Endothelial cell of umbilical vein (primary cell): ENCODE results near the gene NRXN3. TPM values are rescaled to one million over a fixed set of nuclear protein-coding genes. Genes with fewer than 3 reads are reported as not detected.

Experiments
- BruUV-seq: library from RNA; stranded (reverse); fragments of 400-500 nt; replicated peaks from 2 replicates; lab custom pipeline; 2021; lab: Mats Ljungman, UMichigan
- CTCF ChIA-PET: fragments of 300-600, 350-600 bp; sonication (Branson Sonifier 250); formaldehyde crosslinking; loops from one replicate; lab custom pipeline; 2021; ENCODE audit warnings: antibody characterized with exemption, inconsistent platforms; lab: Charles Lee
- POLR2A ChIA-PET: fragments of 300-600, 350-600 bp; sonication (Branson Sonifier 250); formaldehyde crosslinking; loops from one replicate; lab custom pipeline; 2021; ENCODE audit warnings: antibody characterized with exemption, inconsistent platforms; lab: Charles Lee
- DNase-seq: peaks from one replicate; pipeline ENCODE4 v3.0.0-alpha.2; 2011; ENCODE audit warnings: low read depth, low spot score
- FAIRE-seq: peaks from 2 replicates; lab custom pipeline; 2011; peaks lifted over from hg19 to GRCh38; lab: Jason Lieb, UNC
- H2AFZ ChIP-seq: 2 replicates; pipeline ENCODE4 v1.6.0; 2012; ENCODE audit warnings: low read depth, low read length, control low read depth, inconsistent platforms
- H3K27ac ChIP-seq: 2 replicates; pipeline ENCODE4 v1.5.1; 2011; ENCODE audit warnings: low read depth, mild to moderate bottlenecking, control low read depth, low read length, moderate library complexity; ENCODE audit not compliant: insufficient read depth
- H3K27me3 ChIP-seq, 2 experiments: 2 replicates each; pipeline versions ENCODE4 v1.6.0 to v1.6.1; 2011; ENCODE audit warnings: low read length in 2 of 2, mixed read lengths in 1 of 2; ENCODE audit not compliant: control insufficient read depth in 2 of 2, insufficient read depth in 2 of 2
- H3K36me3 ChIP-seq, 2 experiments: 2 replicates in 1 of 2; 3 replicates in 1 of 2; pipeline ENCODE4 v1.5.1; 2011; ENCODE audit warnings: low read length in 2 of 2, mild to moderate bottlenecking in 1 of 2, moderate library complexity in 1 of 2; ENCODE audit not compliant: control insufficient read depth in 2 of 2, insufficient read depth in 2 of 2; ENCODE audit errors: extremely low read depth in 1 of 2
- H3K4me1 ChIP-seq: 3 replicates; pipeline ENCODE4 v1.5.1; 2011; ENCODE audit warnings: mild to moderate bottlenecking, low read length; ENCODE audit not compliant: control insufficient read depth, insufficient read depth; ENCODE audit errors: extremely low read depth
- H3K4me2 ChIP-seq: 2 replicates; pipeline ENCODE4 v1.6.1; 2011; ENCODE audit warnings: low read length, control low read depth, mixed read lengths; ENCODE audit not compliant: insufficient read depth
- H3K4me3 ChIP-seq, 3 experiments: fragments of 200-600 bp in 1 of 3; sonication (generic), shearing (Covaris generic) in 1 of 3; replicated peaks in 1 of 3; 2 replicates each; pipeline ENCODE4 v1.5.1; 2011 to 2016; ENCODE audit warnings: control low read depth in 3 of 3, low read length in 3 of 3, mild to moderate bottlenecking in 2 of 3, inconsistent platforms in 1 of 3, low read depth in 1 of 3, moderate library complexity in 1 of 3; ENCODE audit not compliant: insufficient read depth in 1 of 3
- H3K79me2 ChIP-seq: 2 replicates; pipeline ENCODE4 v1.6.0; 2012; ENCODE audit warnings: low read length, inconsistent platforms; ENCODE audit not compliant: control insufficient read depth, insufficient read depth
- H3K9ac ChIP-seq: replicated peaks from 2 replicates; pipeline ENCODE3; 2011; ENCODE audit warnings: low read length, control low read depth; ENCODE audit not compliant: insufficient read depth; ENCODE audit errors: extremely low read depth
- H3K9me1 ChIP-seq: replicated peaks from 3 replicates; pipeline ENCODE4 v1.6.0; 2011; ENCODE audit warnings: mild to moderate bottlenecking, low read length; ENCODE audit not compliant: control insufficient read depth, insufficient read depth; ENCODE audit errors: extremely low read depth
- H3K9me3 ChIP-seq: replicated peaks from 2 replicates; pipeline ENCODE4 v1.5.1; 2012; ENCODE audit warnings: low read length, inconsistent platforms; ENCODE audit not compliant: control insufficient read depth, insufficient read depth
- H4K20me1 ChIP-seq: replicated peaks from 2 replicates; pipeline ENCODE3; 2011; ENCODE audit warnings: mild to moderate bottlenecking, low read length; ENCODE audit not compliant: control insufficient read depth, insufficient read depth; ENCODE audit errors: extremely low read depth
- CTCF ChIP-seq, 2 donors: IDR thresholded peaks; 1 replicate in 1 of 2; 2 replicates in 1 of 2; pipeline ENCODE4 v1.5.1; 2011; ENCODE audit warnings: low read length in 2 of 2, mild to moderate bottlenecking in 2 of 2, moderate library complexity in 2 of 2, control low read depth in 1 of 2, inconsistent platforms in 1 of 2, low read depth in 1 of 2; ENCODE audit not compliant: insufficient read depth in 1 of 2; ENCODE audit errors: extremely low read depth in 1 of 2
- EZH2 ChIP-seq: IDR thresholded peaks from 2 replicates; pipeline ENCODE4 v1.6.1; 2012; ENCODE audit warnings: borderline replicate concordance, low read depth, mild to moderate bottlenecking, moderate library complexity, low read length, inconsistent platforms; ENCODE audit not compliant: severe bottlenecking
- FOS ChIP-seq: IDR thresholded peaks from 2 replicates; pipeline ENCODE4 v1.6.1; 2011; ENCODE audit warnings: mild to moderate bottlenecking, low read length, moderate library complexity, borderline replicate concordance; ENCODE audit not compliant: insufficient read depth
- GATA2 ChIP-seq: IDR thresholded peaks from 2 replicates; pipeline ENCODE4 v1.7.0; 2011; ENCODE audit warnings: low read depth, mild to moderate bottlenecking, moderate library complexity, mixed read lengths, low read length; ENCODE audit not compliant: insufficient read length, insufficient read depth
- JUN ChIP-seq: IDR thresholded peaks from 2 replicates; pipeline ENCODE4 v1.6.1; 2011; ENCODE audit warnings: borderline replicate concordance, low read depth; ENCODE audit not compliant: insufficient read length, insufficient read depth
- MAX ChIP-seq: IDR thresholded peaks from 2 replicates; pipeline ENCODE4 v1.6.1; 2011; ENCODE audit not compliant: insufficient read depth, insufficient read length
- MYC ChIP-seq: IDR thresholded peaks from one replicate; pipeline ENCODE4 v1.6.1; 2011; ENCODE audit warnings: mild to moderate bottlenecking, low read depth, low read length
- POLR2A ChIP-seq: IDR thresholded peaks from 2 replicates; pipeline ENCODE4 v1.6.1; 2012; ENCODE audit warnings: low read depth, mild to moderate bottlenecking, control low read depth, low read length
- POLR2AphosphoS5 ChIP-seq: IDR thresholded peaks from 2 replicates; pipeline ENCODE4 v1.6.1; 2012; ENCODE audit warnings: low read depth, mild to moderate bottlenecking, control low read depth, low read length, moderate library complexity; ENCODE audit not compliant: insufficient read depth
- dilution Hi-C: fragments of 300-500 bp; cut with MboI; formaldehyde crosslinking; loops from one replicate; pipeline ENCODE4 v1.15.0; 2019; ENCODE audit warnings: low sequenced_read_pairs; ENCODE audit not compliant: extremely low pct_ligation_motif_present
- intact Hi-C: fragments of 100-400 bp; cut with micrococcal nuclease; formaldehyde crosslinking; loops from one replicate; pipeline ENCODE4 v1.10.0; 2022
- polyA plus RNA-seq, 4 experiments: library from polyadenylated mRNA; depleted of rRNA in 3 of 4; stranded (reverse) in 3 of 4; unstranded in 1 of 4; fragments of >200 nt; gene quantifications; 2 replicates each; pipeline versions ENCODE4 v1.2.1 to v1.2.3, GENCODE V29; 2011 to 2012; ENCODE audit warnings: missing spikeins in 1 of 4
- total RNA-seq: library from RNA; stranded (reverse); gene quantifications from 2 replicates; pipeline ENCODE4 v1.2.3, GENCODE V29; 2021

The NRXN3 gene
- total and polyA plus RNA-seq, 2 donors (not counting 3 experiments of a cell fraction or from before 2014, with no cell fraction given): 0.72 to 4.2 TPM

GRCh38 chr14:78989221-78989620 is 819.0 kb downstream of the NRXN3 start:
- TF ChIP-seq POLR2AphosphoS5 (no peak), MAX (no peak), FOS (no peak), POLR2A (no peak), MYC (no peak), EZH2 (no peak), CTCF (IDR thresholded peaks at IDR 0.05; ENCODE audit: extremely low read depth in 1 of 2, insufficient read depth in 1 of 2, low read depth in 1 of 2, low read length in 2 of 2) (no peak), JUN (no peak), GATA2 (no peak)
- CTCF ChIA-PET: no interaction called here
- H3K4me3 ChIP-seq: no peak overlapping the region
- no peaks in the 10 kb centered on the region for H4K20me1 ChIP-seq
- no peak overlapping the region for H3K9ac ChIP-seq
- H2AFZ ChIP-seq: no peak overlapping the region
- POLR2A ChIA-PET: no interaction called here
- dilution Hi-C loops: no loop called here
- H3K27me3 ChIP-seq: no peaks in the 10 kb centered on the region
- intact Hi-C loops: no loop called here
- H3K36me3 ChIP-seq: no peaks in the 10 kb centered on the region
- DNase-seq (no peak), FAIRE-seq (no peak)
- no peaks in the 10 kb centered on the region for H3K9me1 ChIP-seq
- no TSS peak for BruUV-seq
- H3K4me2 ChIP-seq: no peak overlapping the region
- H3K79me2 ChIP-seq: no peaks in the 10 kb centered on the region
- no peaks in the 10 kb centered on the region for H3K9me3 ChIP-seq
- no peaks in the 10 kb centered on the region for H3K4me1 ChIP-seq
- no peak overlapping the region for H3K27ac ChIP-seq
